Neural cell (in vitro differentiated cells): Measurements from ENCODE around the gene FGD4. TPM values are rescaled to one million over a fixed set of nuclear protein-coding genes. Genes with fewer than 3 reads are reported as not detected.

ENCODE experiments used
- H2AFZ ChIP-seq: fragments of 200-600, 300-800 bp; sonication (generic), shearing (Covaris generic); 2 replicates; pipeline ENCODE4 v1.6.0; 2014; ENCODE audit warnings: low read depth, mild to moderate bottlenecking, antibody characterized with exemption, low read length, moderate library complexity
- H3F3A ChIP-seq: fragments of 200-600 bp; shearing (Covaris generic); 2 replicates; pipeline ENCODE4 v1.6.1; 2016; ENCODE audit warnings: mild to moderate bottlenecking, moderate library complexity, mixed read lengths, antibody characterized with exemption, low read length; ENCODE audit not compliant: insufficient read depth, poor library complexity, severe bottlenecking
- H3K27ac ChIP-seq: fragments of 200-600, 300-800 bp; sonication (generic), shearing (Covaris generic); 2 replicates; pipeline ENCODE4 v1.5.1; 2014; ENCODE audit warnings: mild to moderate bottlenecking, low read length, moderate library complexity
- H3K27me3 ChIP-seq: fragments of 300-800, 200-600 bp; sonication (generic), shearing (Covaris generic); 2 replicates; pipeline ENCODE4 v1.6.0; 2014; ENCODE audit warnings: mild to moderate bottlenecking, low read depth, low read length, moderate library complexity; ENCODE audit not compliant: insufficient read depth
- H3K36me3 ChIP-seq: fragments of 300-800, 200-600 bp; sonication (generic), shearing (Covaris generic); 2 replicates; pipeline ENCODE4 v1.5.1; 2014; ENCODE audit warnings: mild to moderate bottlenecking, antibody characterized with exemption, low read length, moderate library complexity; ENCODE audit not compliant: insufficient read depth
- H3K4me2 ChIP-seq: fragments of 300-800, 200-600 bp; sonication (generic), shearing (Covaris generic); 2 replicates; pipeline ENCODE4 v1.6.0; 2014; ENCODE audit warnings: mild to moderate bottlenecking, low read length
- H3K4me3 ChIP-seq: fragments of 300-800, 200-600 bp; sonication (generic), shearing (Covaris generic); 2 replicates; pipeline ENCODE4 v1.5.1; 2014; ENCODE audit warnings: mild to moderate bottlenecking, low read length, moderate library complexity
- H3K79me2 ChIP-seq: fragments of 200-600 bp; shearing (Covaris generic); replicated peaks from 2 replicates; pipeline ENCODE4 v1.6.0; 2014; ENCODE audit warnings: mild to moderate bottlenecking, low read length, moderate library complexity; ENCODE audit not compliant: insufficient read depth
- H3K9ac ChIP-seq: fragments of 300-800, 200-600 bp; sonication (generic), shearing (Covaris generic); 2 replicates; pipeline ENCODE4 v1.6.1; 2016; ENCODE audit warnings: mild to moderate bottlenecking, low read length, mixed read lengths
- H3K9me2 ChIP-seq: fragments of 200-600 bp; shearing (Covaris generic); 2 replicates; pipeline ENCODE4 v1.6.1; 2016; ENCODE audit warnings: mild to moderate bottlenecking, low read length, mixed read lengths; ENCODE audit not compliant: insufficient read depth
- H3K9me3 ChIP-seq: fragments of 200-600, 300-800 bp; sonication (generic), shearing (Covaris generic); 2 replicates; pipeline ENCODE4 v1.6.1; 2016; ENCODE audit warnings: mild to moderate bottlenecking, mixed run types, low read length, moderate library complexity, mixed read lengths
- H4K20me1 ChIP-seq: fragments of 200-600 bp; shearing (Covaris generic); 2 replicates; pipeline ENCODE4 v1.6.1; 2016; ENCODE audit warnings: mild to moderate bottlenecking, mixed run types; ENCODE audit not compliant: insufficient read depth
- CTCF ChIP-seq: fragments of 450-650 bp; IDR thresholded peaks from 2 replicates; pipeline ENCODE4 v1.5.1; 2014; ENCODE audit warnings: antibody characterized with exemption, mild to moderate bottlenecking, moderate library complexity; ENCODE audit not compliant: poor library complexity, severe bottlenecking
- EP300 ChIP-seq: fragments of 450-650 bp; conservative IDR thresholded peaks from 2 replicates; pipeline ENCODE4 v1.6.1; 2014; ENCODE audit warnings: antibody characterized with exemption, mild to moderate bottlenecking, moderate library complexity; ENCODE audit not compliant: poor library complexity, severe bottlenecking
- EZH2 ChIP-seq: fragments of 200-600, 300-800 bp; shearing (Covaris generic), sonication (generic); IDR thresholded peaks from 2 replicates; pipeline ENCODE4 v1.6.1; 2014; ENCODE audit warnings: antibody characterized with exemption, low read length, borderline replicate concordance, mild to moderate bottlenecking; ENCODE audit not compliant: insufficient read depth, poor library complexity, severe bottlenecking
- MXI1 ChIP-seq: fragments of 450-650 bp; conservative IDR thresholded peaks from 2 replicates; pipeline ENCODE4 v1.6.1; 2014; ENCODE audit warnings: antibody characterized with exemption, mild to moderate bottlenecking; ENCODE audit not compliant: poor library complexity, severe bottlenecking
- POLR2AphosphoS5 ChIP-seq: IDR thresholded peaks from 2 replicates; pipeline ENCODE4 v1.6.1; 2012
- RAD21 ChIP-seq: fragments of 450-650 bp; conservative IDR thresholded peaks from 2 replicates; pipeline ENCODE4 v1.6.1; 2014; ENCODE audit warnings: antibody characterized with exemption, mild to moderate bottlenecking, moderate library complexity
- REST ChIP-seq: IDR thresholded peaks from 2 replicates; pipeline ENCODE4 v1.6.1; 2012; ENCODE audit warnings: borderline replicate concordance
- SMC3 ChIP-seq: fragments of 450-650 bp; conservative IDR thresholded peaks from 2 replicates; pipeline ENCODE4 v1.6.1; 2014; ENCODE audit warnings: antibody characterized with exemption, mild to moderate bottlenecking, moderate library complexity; ENCODE audit not compliant: poor library complexity
- TAF1 ChIP-seq: IDR thresholded peaks from 2 replicates; pipeline ENCODE4 v1.6.1; 2012; ENCODE audit warnings: low read depth
- polyA plus RNA-seq: library from polyadenylated mRNA; depleted of rRNA; stranded (reverse); fragments of >200 nt; gene quantifications from 2 replicates; pipeline ENCODE4 v1.2.3, GENCODE V29; 2014

The FGD4 gene
- polyA plus RNA-seq, 1 donor from 2014 or later = 24.4 TPM

GRCh38 chr12:32589165-32589865 lies 190.0 kb downstream of the FGD4 start:
- Histone ChIP-seq H3K9me2 (no peaks in the 10 kb centered on the region), H3K4me2 (no peak overlapping the region), H3K4me3 (no peak overlapping the region), H3K27ac (no peak overlapping the region), H3F3A (no peaks in the 10 kb centered on the region), H3K36me3 (peaks cover 9% of the 10 kb centered on the region), H2AFZ (no peak overlapping the region), H3K9me3 (no peaks in the 10 kb centered on the region), H4K20me1 (no peaks in the 10 kb centered on the region), H3K27me3 (no peaks in the 10 kb centered on the region), H3K9ac (no peak overlapping the region), H3K79me2 (peaks cover 4% of the 10 kb centered on the region)
- TF ChIP-seq CTCF (no peak), REST (no peak), TAF1 (no peak), SMC3 (no peak), EZH2 (no peak), MXI1 (no peak), POLR2AphosphoS5 (no peak), EP300 (no peak), RAD21 (no peak)

GRCh38 chr12:32595251-32595650 lies 195.9 kb downstream of the FGD4 start:
- Histone ChIP-seq H3K27me3 (no peaks in the 10 kb centered on the region), H3K9ac (no peak overlapping the region), H3F3A (no peaks in the 10 kb centered on the region), H3K9me3 (no peaks in the 10 kb centered on the region), H3K9me2 (no peaks in the 10 kb centered on the region), H2AFZ (no peak overlapping the region), H3K79me2 (no peaks in the 10 kb centered on the region), H3K27ac (no peak overlapping the region), H4K20me1 (no peaks in the 10 kb centered on the region), H3K4me3 (no peak overlapping the region), H3K36me3 (peaks cover 9% of the 10 kb centered on the region), H3K4me2 (no peak overlapping the region)
- no peak for TF ChIP-seq CTCF
